HCT116 (cell line): Measurements from ENCODE around the gene PDLIM5. TPM values are rescaled to one million over a fixed set of nuclear protein-coding genes. Genes with fewer than 3 reads are reported as not detected.
"Not testable (repeated sequence)": the region's sequence is repeated elsewhere in the genome, so short reads cannot be mapped to it uniquely, and the experiment has no call there.

Experiments
- ATAC-seq: fragments of 200-7000 bp; cut with Tn5 transposase; 2 replicates; pipeline ENCODE4 v1.9.1; 2020; ENCODE audit warnings: mild to moderate bottlenecking, moderate library complexity
- BruUV-seq: library from RNA; stranded (reverse); fragments of 400-500 nt; replicated peaks from 2 replicates; lab custom pipeline; 2021; lab: Mats Ljungman, UMichigan
- CTCF ChIA-PET: fragments of 300-600 bp; sonication (Branson Sonifier 250); formaldehyde crosslinking; loops from one replicate; lab custom pipeline; 2021; ENCODE audit warnings: antibody characterized with exemption; lab: Charles Lee
- POLR2A ChIA-PET: fragments of 300-600, 350-600 bp; sonication (Branson Sonifier 250); formaldehyde crosslinking; loops from one replicate; lab custom pipeline; 2021; ENCODE audit warnings: antibody characterized with exemption; lab: Charles Lee
- RAD21 ChIA-PET, 2 experiments: fragments of 300-600 bp; sonication (Branson Sonifier 250); formaldehyde crosslinking; loops; one replicate each; lab custom pipeline; 2023; ENCODE audit warnings: low total read pairs in 2 of 2; ENCODE audit not compliant: uncharacterized antibody in 2 of 2, unreplicated experiment in 2 of 2, low non-redundant PET in 1 of 2; lab: Charles Lee
- DNase-seq: peaks from one replicate; pipeline ENCODE4 v3.0.0-alpha.2; 2010; ENCODE audit warnings: low read depth, low spot score
- H2AFZ ChIP-seq: fragments of 200-600 bp; shearing (Covaris generic), sonication (generic); 2 replicates; pipeline ENCODE4 v1.6.1; 2017; ENCODE audit warnings: low read depth, mixed run types, mixed read lengths, antibody characterized with exemption, low read length; ENCODE audit not compliant: poor library complexity, severe bottlenecking
- H3K27ac ChIP-seq: 2 replicates; pipeline ENCODE4 v1.5.1; 2012; ENCODE audit warnings: low read depth, low read length
- H3K27me3 ChIP-seq: fragments of 200-600 bp; sonication (generic); 2 replicates; pipeline ENCODE4 v1.6.1; 2016; ENCODE audit warnings: mixed run types, low read length, mixed read lengths; ENCODE audit not compliant: insufficient read depth
- H3K36me3 ChIP-seq, 2 experiments: fragments of 200-500 bp in 1 of 2; fragments of 200-600 bp in 1 of 2; sonication (Bioruptor generic) in 1 of 2; sonication (generic) in 1 of 2; 2 replicates each; pipeline versions ENCODE4 v1.5.1 to v1.6.1; 2014 to 2016; ENCODE audit warnings: low read length in 2 of 2, inconsistent platforms in 1 of 2, mixed read lengths in 1 of 2, mixed run types in 1 of 2; ENCODE audit not compliant: insufficient read depth in 2 of 2, control insufficient read depth in 1 of 2
- H3K4me1 ChIP-seq, 2 experiments: fragments of 200-600 bp in 1 of 2; sonication (generic) in 1 of 2; 2 replicates each; pipeline versions ENCODE4 v1.5.1 to v1.6.1; 2012 to 2017; ENCODE audit warnings: low read length in 2 of 2, inconsistent platforms in 1 of 2, mild to moderate bottlenecking in 1 of 2, mixed read lengths in 1 of 2, mixed run types in 1 of 2, moderate library complexity in 1 of 2; ENCODE audit not compliant: insufficient read depth in 2 of 2, control insufficient read depth in 1 of 2
- H3K4me2 ChIP-seq: fragments of 200-600 bp; sonication (generic); 2 replicates; pipeline ENCODE4 v1.6.1; 2017; ENCODE audit warnings: mixed run types, low read length, mixed read lengths
- H3K4me3 ChIP-seq, 2 experiments: fragments of 200-600 bp in 1 of 2; sonication (generic) in 1 of 2; replicated peaks in 1 of 2; 2 replicates each; pipeline ENCODE4 v1.5.1; 2011 to 2016; ENCODE audit warnings: low read length in 2 of 2, control low read depth in 1 of 2, low read depth in 1 of 2, mild to moderate bottlenecking in 1 of 2, mixed read lengths in 1 of 2, mixed run types in 1 of 2
- H3K79me2 ChIP-seq: fragments of 200-600 bp; sonication (generic); 2 replicates; pipeline ENCODE4 v1.6.1; 2017; ENCODE audit warnings: mild to moderate bottlenecking, mixed run types, low read length, moderate library complexity, mixed read lengths; ENCODE audit not compliant: insufficient read depth
- H3K9ac ChIP-seq: fragments of 200-600 bp; sonication (generic); 2 replicates; pipeline ENCODE4 v1.6.1; 2016; ENCODE audit warnings: low read length, mixed read lengths
- H3K9me2 ChIP-seq: fragments of 200-600 bp; sonication (generic), shearing (Covaris generic); 2 replicates; pipeline ENCODE4 v1.6.1; 2017; ENCODE audit warnings: mixed run types, mild to moderate bottlenecking, moderate library complexity; ENCODE audit not compliant: insufficient read depth
- H3K9me3 ChIP-seq, 2 experiments: fragments of 200-500 bp in 1 of 2; fragments of 200-600 bp in 1 of 2; sonication (Bioruptor generic) in 1 of 2; sonication (generic) in 1 of 2; 2 replicates each; pipeline ENCODE4 v1.6.1; 2014 to 2017; ENCODE audit warnings: low read length in 2 of 2, mixed read lengths in 2 of 2, inconsistent platforms in 1 of 2, low read depth in 1 of 2, mild to moderate bottlenecking in 1 of 2, mixed run types in 1 of 2, moderate library complexity in 1 of 2; ENCODE audit not compliant: control insufficient read depth in 1 of 2, insufficient read depth in 1 of 2
- H4K20me1 ChIP-seq: fragments of 200-600 bp; sonication (generic), shearing (Covaris generic); 2 replicates; pipeline ENCODE4 v1.6.1; 2017; ENCODE audit warnings: mixed run types, mild to moderate bottlenecking, moderate library complexity; ENCODE audit not compliant: insufficient read depth
- CBX3 ChIP-seq: IDR thresholded peaks from 2 replicates; pipeline ENCODE4 v1.6.1; 2012; ENCODE audit warnings: low read depth
- ELF1 ChIP-seq: IDR thresholded peaks from 2 replicates; pipeline ENCODE4 v1.6.1; 2012; ENCODE audit warnings: low read depth, borderline replicate concordance
- EZH2 ChIP-seq: fragments of 200-600 bp; sonication (generic); IDR thresholded peaks from 2 replicates; pipeline ENCODE4 v1.6.1; 2017; ENCODE audit warnings: antibody characterized with exemption, mixed run types
- EZH2phosphoT487 ChIP-seq: fragments of 200-600 bp; IDR thresholded peaks from 2 replicates; pipeline ENCODE4 v1.6.1; 2018; ENCODE audit warnings: antibody characterized with exemption, borderline replicate concordance
- FOSL1 ChIP-seq: IDR thresholded peaks from 2 replicates; pipeline ENCODE4 v1.6.1; 2012; ENCODE audit warnings: low read depth
- SIN3A ChIP-seq: IDR thresholded peaks from 2 replicates; pipeline ENCODE4 v1.6.1; 2012; ENCODE audit warnings: low read depth
- TCF7L2 ChIP-seq: IDR thresholded peaks from 2 replicates; pipeline ENCODE4 v1.7.0; 2011; ENCODE audit warnings: borderline replicate concordance, inconsistent platforms; ENCODE audit not compliant: insufficient read depth, insufficient read length; ENCODE audit errors: extremely low read depth
- intact Hi-C: fragments of 100-400 bp; cut with micrococcal nuclease; formaldehyde crosslinking; loops from 2 replicates; pipeline ENCODE4 v1.10.0; 2022
- total RNA-seq: library from RNA; stranded (reverse); gene quantifications from one replicate; pipeline ENCODE4 v1.2.1, GENCODE V29; 2021; ENCODE audit not compliant: unreplicated experiment
- TF ChIP-seq, protein P1 (sequence below): IDR thresholded peaks from 2 replicates; pipeline ENCODE4 v1.6.1; 2012; ENCODE audit warnings: low read depth
- TF ChIP-seq, protein P2 (sequence below): IDR thresholded peaks from 2 replicates; pipeline ENCODE4 v1.6.1; 2012

The PDLIM5 gene
- total RNA-seq, 1 experiment from 2014 or later = 130 TPM

DNA sequence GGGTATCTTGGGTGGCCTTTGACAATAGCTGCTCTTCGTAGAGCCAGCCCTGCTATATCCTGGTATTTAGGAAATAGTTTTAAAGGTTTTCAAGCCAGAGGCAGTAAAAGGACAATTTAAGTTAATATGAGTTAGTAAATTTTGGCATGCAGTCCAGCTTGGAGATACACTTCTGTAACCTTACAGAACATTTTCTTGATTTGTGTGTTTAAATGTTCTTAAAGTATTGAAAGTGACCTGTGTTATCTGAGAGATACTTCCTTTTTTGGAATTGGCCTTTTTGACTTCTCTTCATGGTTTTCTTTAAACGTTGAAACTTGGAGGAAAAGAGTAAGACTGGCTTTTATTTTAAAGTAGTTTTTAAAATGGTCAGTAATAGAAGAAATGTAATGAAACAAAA is 25.5 kb downstream of the PDLIM5 start (continued):
- TF ChIP-seq, protein P1, sequence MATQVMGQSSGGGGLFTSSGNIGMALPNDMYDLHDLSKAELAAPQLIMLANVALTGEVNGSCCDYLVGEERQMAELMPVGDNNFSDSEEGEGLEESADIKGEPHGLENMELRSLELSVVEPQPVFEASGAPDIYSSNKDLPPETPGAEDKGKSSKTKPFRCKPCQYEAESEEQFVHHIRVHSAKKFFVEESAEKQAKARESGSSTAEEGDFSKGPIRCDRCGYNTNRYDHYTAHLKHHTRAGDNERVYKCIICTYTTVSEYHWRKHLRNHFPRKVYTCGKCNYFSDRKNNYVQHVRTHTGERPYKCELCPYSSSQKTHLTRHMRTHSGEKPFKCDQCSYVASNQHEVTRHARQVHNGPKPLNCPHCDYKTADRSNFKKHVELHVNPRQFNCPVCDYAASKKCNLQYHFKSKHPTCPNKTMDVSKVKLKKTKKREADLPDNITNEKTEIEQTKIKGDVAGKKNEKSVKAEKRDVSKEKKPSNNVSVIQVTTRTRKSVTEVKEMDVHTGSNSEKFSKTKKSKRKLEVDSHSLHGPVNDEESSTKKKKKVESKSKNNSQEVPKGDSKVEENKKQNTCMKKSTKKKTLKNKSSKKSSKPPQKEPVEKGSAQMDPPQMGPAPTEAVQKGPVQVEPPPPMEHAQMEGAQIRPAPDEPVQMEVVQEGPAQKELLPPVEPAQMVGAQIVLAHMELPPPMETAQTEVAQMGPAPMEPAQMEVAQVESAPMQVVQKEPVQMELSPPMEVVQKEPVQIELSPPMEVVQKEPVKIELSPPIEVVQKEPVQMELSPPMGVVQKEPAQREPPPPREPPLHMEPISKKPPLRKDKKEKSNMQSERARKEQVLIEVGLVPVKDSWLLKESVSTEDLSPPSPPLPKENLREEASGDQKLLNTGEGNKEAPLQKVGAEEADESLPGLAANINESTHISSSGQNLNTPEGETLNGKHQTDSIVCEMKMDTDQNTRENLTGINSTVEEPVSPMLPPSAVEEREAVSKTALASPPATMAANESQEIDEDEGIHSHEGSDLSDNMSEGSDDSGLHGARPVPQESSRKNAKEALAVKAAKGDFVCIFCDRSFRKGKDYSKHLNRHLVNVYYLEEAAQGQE = no peak
- TF ChIP-seq EZH2 (no peak), CBX3 (no peak), EZH2phosphoT487 (no peak), TCF7L2 (no peak), SIN3A (no peak), ELF1 (no peak), FOSL1 (no peak)
- TF ChIP-seq, protein P2, sequence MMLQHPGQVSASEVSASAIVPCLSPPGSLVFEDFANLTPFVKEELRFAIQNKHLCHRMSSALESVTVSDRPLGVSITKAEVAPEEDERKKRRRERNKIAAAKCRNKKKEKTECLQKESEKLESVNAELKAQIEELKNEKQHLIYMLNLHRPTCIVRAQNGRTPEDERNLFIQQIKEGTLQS = no peak

DNA sequence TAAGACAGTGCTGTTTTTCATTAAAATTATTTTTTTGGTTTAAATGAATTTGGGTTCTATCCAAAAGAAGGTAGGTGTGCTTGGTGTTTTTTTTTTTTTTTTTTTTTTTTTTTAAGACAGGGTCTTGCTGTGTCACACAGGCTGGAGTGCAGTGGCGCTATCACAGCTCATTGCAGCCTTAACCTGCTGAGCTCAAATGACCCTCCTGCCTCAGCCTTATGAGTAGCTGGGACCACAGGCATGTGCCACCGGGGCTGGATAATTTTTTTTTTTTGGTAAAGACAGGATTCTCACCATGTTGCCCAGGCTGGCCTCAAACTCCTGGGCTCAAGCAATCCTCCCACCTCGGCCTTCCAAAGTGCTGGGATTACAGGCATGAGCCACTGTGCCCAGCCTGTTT is 27.1 kb downstream of the PDLIM5 start:
- H3K9me2 ChIP-seq, H3K9me3 ChIP-seq, H3K36me3 ChIP-seq, H3K27ac ChIP-seq, ATAC-seq, DNase-seq, H4K20me1 ChIP-seq, BruUV-seq, intact Hi-C loops, H3K4me3 ChIP-seq, H3K27me3 ChIP-seq, CTCF ChIA-PET, H3K9ac ChIP-seq, H3K4me2 ChIP-seq, POLR2A ChIA-PET, RAD21 ChIA-PET, H2AFZ ChIP-seq: not testable (repeated sequence)
- peaks cover 89% of the 10 kb centered on the region for H3K79me2 ChIP-seq
- H3K4me1 ChIP-seq = peaks cover under 1 to 15% of the 10 kb centered on the region in 2 experiments
